HG02623 (cell line): ENCODE data around the gene MYB.
"Not testable (repeated sequence)": the region's sequence is repeated elsewhere in the genome, so short reads cannot be mapped to it uniquely, and the experiment has no call there.

Source experiments
- ATAC-seq: cut with Tn5 transposase; IDR thresholded peaks from one replicate; pipeline ENCODE4 v1.9.1; 2021; ENCODE audit warnings: moderate library complexity; ENCODE audit not compliant: unreplicated experiment

MYB gene

GRCh38 chr6:135162678-135163439 lies 18.2 kb upstream of the MYB start:
- ATAC-seq, result no peak

GRCh38 chr6:135163440-135163738 lies 17.7 kb upstream of the MYB start:
- ATAC-seq, result peak; percentile 61

GRCh38 chr6:135164387-135164786 lies 16.7 kb upstream of the MYB start:
- ATAC-seq, result not testable (repeated sequence)

- ATAC-seq, result no peak
Observed at GRCh38 chr6:135165031-135165430, 16.1 kb upstream of the MYB start.

- no peak for ATAC-seq
Observed at GRCh38 chr6:135166515-135166914, 14.6 kb upstream of the MYB start.

GRCh38 chr6:135167617-135168016 lies 13.5 kb upstream of the MYB start:
- no peak for ATAC-seq

GRCh38 chr6:135168766-135169165 lies 12.3 kb upstream of the MYB start:
- no peak for ATAC-seq

GRCh38 chr6:135170238-135170637 lies 10.9 kb upstream of the MYB start:
- no peak for ATAC-seq

GRCh38 chr6:135170849-135171248 lies 10.3 kb upstream of the MYB start:
- ATAC-seq, result no peak

GRCh38 chr6:135173242-135173988 lies 7.7 kb upstream of the MYB start:
- no peak for ATAC-seq

GRCh38 chr6:135173989-135174484 lies 7.1 kb upstream of the MYB start:
- ATAC-seq, result no peak

GRCh38 chr6:135176058-135176457 lies 5.0 kb upstream of the MYB start:
- no peak for ATAC-seq

GRCh38 chr6:135176464-135176863 lies 4.6 kb upstream of the MYB start:
- ATAC-seq, result no peak

- no peak for ATAC-seq
Observed at GRCh38 chr6:135179372-135179771, 1.7 kb upstream of the MYB start.

GRCh38 chr6:135179920-135180541 lies 1.1 kb upstream of the MYB start:
- no peak for ATAC-seq

GRCh38 chr6:135181333-135182070 lies 394 bp downstream of the MYB start:
- no peak for ATAC-seq

GRCh38 chr6:135182071-135183001 lies 1.2 kb downstream of the MYB start:
- ATAC-seq, result peak; percentile 3

GRCh38 chr6:135183002-135183531 lies 2.0 kb downstream of the MYB start:
- ATAC-seq, result peak; percentile 41

- peak; percentile 27 for ATAC-seq
Observed at GRCh38 chr6:135183532-135184440, 2.7 kb downstream of the MYB start.
